Tibial artery (tissue), 4 donors: ENCODE data around the gene SEC14L3.

ENCODE experiments used
- DNase-seq, 2 donors: peaks; one replicate each; pipeline ENCODE4 v3.0.0-alpha.2; 2019
- H3K27ac ChIP-seq, 2 donors: fragments of 200-600 bp; sonication (generic) in 1 of 2; 1 replicate in 1 of 2; 2 replicates in 1 of 2; pipeline ENCODE4 v1.5.1; 2018 to 2019; ENCODE audit warnings: mild to moderate bottlenecking in 1 of 2
- H3K27me3 ChIP-seq, 2 donors: fragments of 200-600 bp; sonication (generic) in 1 of 2; one replicate each; pipeline versions ENCODE4 v1.5.1 to v1.6.0; 2016 to 2019
- H3K36me3 ChIP-seq, 3 donors: fragments of 200-600 bp; sonication (generic) in 2 of 3; one replicate each; pipeline ENCODE4 v1.5.1; 2016 to 2019; ENCODE audit warnings: mild to moderate bottlenecking in 2 of 3
- H3K4me1 ChIP-seq, 4 donors: fragments of 200-600 bp; sonication (generic) in 2 of 4; 1 replicate in 3 of 4; 2 replicates in 1 of 4; pipeline ENCODE4 v1.5.1; 2016 to 2019
- H3K4me3 ChIP-seq, 2 donors: fragments of 200-600 bp; sonication (generic) in 1 of 2; 1 replicate in 1 of 2; 2 replicates in 1 of 2; pipeline ENCODE4 v1.5.1; 2018 to 2019; ENCODE audit warnings: mild to moderate bottlenecking in 2 of 2
- H3K9me3 ChIP-seq, 3 donors: fragments of 200-600 bp; sonication (generic) in 1 of 3; one replicate each; pipeline ENCODE4 v1.5.1; 2016 to 2019
- CTCF ChIP-seq, 2 experiments: fragments of 200-600 bp in 1 of 2; fragments of 450-650 bp in 1 of 2; IDR thresholded peaks; one replicate each; pipeline ENCODE4 v1.5.1; 2017 to 2019; ENCODE audit warnings: antibody characterized with exemption in 2 of 2, mild to moderate bottlenecking in 1 of 2, moderate library complexity in 1 of 2
- intact Hi-C: fragments of 100-400 bp; cut with DNase I; formaldehyde crosslinking; loops from one replicate; pipeline ENCODE4 v1.15.0; 2023; ENCODE audit warnings: low total_unique reads

The SEC14L3 gene

GRCh38 chr22:30486661-30487115 is 14.9 kb upstream of the SEC14L3 start:
- Histone ChIP-seq H3K27ac (no peak overlapping the region), H3K4me1 (no peaks in the 10 kb centered on the region), H3K36me3 (no peaks in the 10 kb centered on the region), H3K4me3 (no peak overlapping the region), H3K27me3 (peaks cover 0 to 26% of the 10 kb centered on the region in 2 donors), H3K9me3 (no peaks in the 10 kb centered on the region)
- intact Hi-C loops = no loop called here
- DNase-seq = no peak
- TF ChIP-seq CTCF (IDR thresholded peaks at IDR 0.05) = no peak

GRCh38 chr22:30486118-30486517 is 14.3 kb upstream of the SEC14L3 start:
- H3K36me3 ChIP-seq = no peaks in the 10 kb centered on the region
- no peak overlapping the region for H3K27ac ChIP-seq
- no peak overlapping the region for H3K4me3 ChIP-seq
- no peaks in the 10 kb centered on the region for H3K9me3 ChIP-seq
- peaks cover 0 to 20% of the 10 kb centered on the region in 2 donors for H3K27me3 ChIP-seq
- intact Hi-C loops = no loop called here
- TF ChIP-seq CTCF (IDR thresholded peaks at IDR 0.05) = no peak
- H3K4me1 ChIP-seq = no peaks in the 10 kb centered on the region
- no peak for DNase-seq

GRCh38 chr22:30485362-30485988 is 13.7 kb upstream of the SEC14L3 start:
- H3K36me3 ChIP-seq = no peaks in the 10 kb centered on the region
- peak in 1 of 2 donors; percentile 24 for DNase-seq
- peak; percentile 83 to 95 for TF ChIP-seq CTCF (IDR thresholded peaks at IDR 0.05)
- no peak overlapping the region for H3K27ac ChIP-seq
- peaks cover 0 to 14% of the 10 kb centered on the region in 2 donors for H3K27me3 ChIP-seq
- no peak overlapping the region for H3K4me3 ChIP-seq
- no peaks in the 10 kb centered on the region for H3K9me3 ChIP-seq
- H3K4me1 ChIP-seq = no peaks in the 10 kb centered on the region
- intact Hi-C loops = no loop called here

GRCh38 chr22:30483169-30483568 is 11.4 kb upstream of the SEC14L3 start:
- intact Hi-C loops = loop anchor here (5.0 kb wide), 1 partner anchor 221 kb away; no protein-coding TSS in a partner anchor
- no peak overlapping the region for H3K27ac ChIP-seq
- TF ChIP-seq CTCF (IDR thresholded peaks at IDR 0.05) = no peak
- no peaks in the 10 kb centered on the region for H3K4me1 ChIP-seq
- H3K9me3 ChIP-seq = no peaks in the 10 kb centered on the region
- H3K27me3 ChIP-seq = peaks cover 0 to 4% of the 10 kb centered on the region in 2 donors
- no peak overlapping the region for H3K4me3 ChIP-seq
- no peaks in the 10 kb centered on the region for H3K36me3 ChIP-seq
- DNase-seq = no peak

- no peak for DNase-seq
- Histone ChIP-seq H3K27ac (no peak overlapping the region), H3K4me1 (no peaks in the 10 kb centered on the region), H3K4me3 (no peak overlapping the region), H3K36me3 (no peaks in the 10 kb centered on the region), H3K27me3 (peaks cover 0 to 4% of the 10 kb centered on the region in 2 donors), H3K9me3 (no peaks in the 10 kb centered on the region)
- no peak for TF ChIP-seq CTCF (IDR thresholded peaks at IDR 0.05)
- intact Hi-C loops = loop anchor here (5.0 kb wide), 1 partner anchor 219 kb away; no protein-coding TSS in a partner anchor
Observed at GRCh38 chr22:30481711-30482110, 9.9 kb upstream of the SEC14L3 start.
